ENCODE data around the gene ADGRL2.

DNA sequence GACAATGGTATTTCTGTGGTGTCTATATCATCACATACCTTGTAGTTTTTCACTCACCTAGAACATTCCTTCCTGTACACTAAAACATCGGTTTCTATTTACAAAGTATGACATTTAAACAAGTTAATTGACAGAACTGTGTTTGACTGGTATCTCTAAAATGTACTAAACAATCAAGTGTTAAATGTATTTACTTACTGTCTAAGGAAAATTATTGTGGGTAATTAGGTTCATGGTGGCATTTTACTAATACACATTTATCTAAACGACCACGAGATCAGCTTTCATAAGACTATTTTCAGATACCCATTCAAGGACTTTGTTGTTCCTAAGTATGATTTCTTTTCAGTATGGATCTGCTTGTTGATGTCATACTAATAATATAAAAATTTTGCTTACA lies 115.2 kb downstream of the ADGRL2 start:
- TF ChIP-seq POLR2AphosphoS5 (IDR thresholded peaks at IDR 0.05; ENCODE audit: low read depth, low read length) (no peak), POLR2A (IDR thresholded peaks at IDR 0.05; ENCODE audit: low read depth, low read length) (no peak), TAF1 (IDR thresholded peaks at IDR 0.05; ENCODE audit: low read depth, low read length) (no peak)
